Islet precursor cell (in vitro differentiated cells): ENCODE measurements around the gene OXT.

Experiments
- DNase-seq: peaks from one replicate; pipeline ENCODE4 v3.0.0-alpha.2; 2018

Gene OXT

DNA sequence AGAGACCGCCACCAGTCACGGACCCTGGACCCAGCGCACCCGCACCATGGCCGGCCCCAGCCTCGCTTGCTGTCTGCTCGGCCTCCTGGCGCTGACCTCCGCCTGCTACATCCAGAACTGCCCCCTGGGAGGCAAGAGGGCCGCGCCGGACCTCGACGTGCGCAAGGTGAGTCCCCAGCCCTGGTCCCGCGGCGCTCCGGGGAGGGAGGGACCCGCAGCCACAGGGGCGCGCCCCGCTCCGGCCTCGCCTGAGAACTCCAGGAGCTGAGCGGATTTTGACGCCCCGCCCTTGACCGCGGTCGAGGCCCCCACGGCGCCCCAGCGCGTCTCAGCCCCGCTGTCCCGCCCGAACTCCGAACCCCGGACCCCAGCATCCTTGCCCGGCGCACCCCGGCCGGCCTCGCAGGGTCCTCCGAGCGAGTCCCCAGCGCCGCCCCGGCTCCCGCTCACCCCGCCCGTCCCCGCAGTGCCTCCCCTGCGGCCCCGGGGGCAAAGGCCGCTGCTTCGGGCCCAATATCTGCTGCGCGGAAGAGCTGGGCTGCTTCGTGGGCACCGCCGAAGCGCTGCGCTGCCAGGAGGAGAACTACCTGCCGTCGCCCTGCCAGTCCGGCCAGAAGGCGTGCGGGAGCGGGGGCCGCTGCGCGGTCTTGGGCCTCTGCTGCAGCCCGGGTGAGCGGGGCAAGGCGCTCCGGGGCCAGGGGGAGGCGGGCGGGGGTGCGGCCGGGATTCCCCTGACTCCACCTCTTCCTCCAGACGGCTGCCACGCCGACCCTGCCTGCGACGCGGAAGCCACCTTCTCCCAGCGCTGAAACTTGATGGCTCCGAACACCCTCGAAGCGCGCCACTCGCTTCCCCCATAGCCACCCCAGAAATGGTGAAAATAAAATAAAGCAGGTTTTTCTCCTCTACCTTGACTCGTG is at the start of gene OXT:
Gene OXT, plus strand, starts transcription at position 11 of the 920 bp plus-strand sequence. Its CDS starts 36 bp downstream, at position 47.
- no peak for DNase-seq

DNA sequence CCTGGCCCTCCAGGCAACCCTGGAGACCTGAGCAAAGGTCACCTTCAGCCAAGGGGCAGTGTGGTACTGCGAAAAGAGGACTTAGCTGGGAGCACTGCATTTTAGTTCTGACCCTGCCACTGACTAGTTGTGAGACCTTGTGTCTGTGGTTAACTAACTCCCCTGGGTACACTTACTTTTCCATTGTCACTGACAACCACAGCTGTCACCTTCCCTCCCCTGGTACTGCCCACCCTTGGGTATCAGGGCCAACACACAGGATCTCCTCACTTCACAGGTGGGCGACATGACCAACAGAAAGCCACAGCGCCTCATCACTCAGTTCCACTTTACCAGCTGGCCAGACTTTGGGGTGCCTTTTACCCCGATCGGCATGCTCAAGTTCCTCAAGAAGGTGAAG is 49.6 kb upstream of the OXT start:
- DNase-seq, result no peak

DNA sequence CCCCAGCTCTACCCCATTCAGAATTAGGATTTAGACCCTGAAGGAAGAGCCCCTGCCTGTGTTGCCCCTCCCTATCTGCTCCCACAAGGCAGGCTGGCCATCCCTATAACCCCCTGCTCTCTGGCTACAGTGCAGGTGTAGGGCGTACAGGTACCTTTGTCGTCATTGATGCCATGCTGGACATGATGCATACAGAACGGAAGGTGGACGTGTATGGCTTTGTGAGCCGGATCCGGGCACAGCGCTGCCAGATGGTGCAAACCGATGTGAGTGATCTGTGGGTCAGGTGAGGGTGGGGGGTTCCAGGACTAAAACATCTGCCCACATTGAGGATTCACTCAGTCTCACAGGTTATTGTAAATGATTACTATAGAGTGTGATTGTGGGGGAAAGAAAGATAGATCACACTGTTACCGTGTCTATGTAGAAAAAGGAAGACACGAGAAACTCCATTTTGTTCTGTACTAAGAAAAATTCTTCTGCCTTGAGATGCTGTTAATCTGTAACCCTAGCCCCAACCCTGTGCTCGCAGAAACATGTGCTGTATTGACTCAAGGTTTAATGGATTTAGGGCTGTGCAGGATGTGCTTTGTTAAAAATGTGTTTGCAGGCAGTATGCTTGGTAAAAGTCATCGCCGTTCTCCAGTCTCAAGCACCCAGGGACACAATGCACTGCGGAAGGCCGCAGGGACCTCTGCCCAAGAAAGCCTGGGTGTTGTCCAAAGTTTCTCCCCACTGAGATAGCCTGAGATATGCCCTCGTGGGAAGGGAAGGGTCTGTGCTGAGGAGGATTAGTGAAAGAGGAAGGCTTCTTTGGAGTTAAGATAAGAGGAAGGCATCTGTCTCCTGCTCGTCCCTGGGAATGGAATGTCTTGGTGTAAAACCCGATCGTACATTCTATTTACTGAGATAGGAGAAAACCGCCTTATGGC is 48.6 kb upstream of the OXT start:
- DNase-seq, result peak; percentile 62

DNA sequence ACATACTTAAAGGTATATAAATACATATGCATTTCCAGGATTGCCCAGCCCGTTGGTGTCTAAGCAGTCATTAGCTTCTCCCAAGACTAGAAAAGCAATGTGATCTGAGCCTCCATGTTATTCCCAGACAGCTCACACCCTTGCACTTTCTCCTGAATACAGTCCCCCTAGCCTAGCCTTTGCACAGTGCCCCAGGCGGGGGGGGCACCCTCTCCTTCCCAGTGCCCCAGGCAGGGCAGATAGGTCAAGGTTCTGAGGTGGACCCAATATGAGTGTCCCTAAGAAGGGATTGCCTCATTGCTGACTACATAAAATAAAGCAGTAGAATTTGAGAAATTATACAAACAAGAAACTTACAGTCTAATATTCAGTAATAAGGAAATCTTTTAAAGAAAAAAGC is 43.4 kb upstream of the OXT start:
- no peak for DNase-seq

DNA sequence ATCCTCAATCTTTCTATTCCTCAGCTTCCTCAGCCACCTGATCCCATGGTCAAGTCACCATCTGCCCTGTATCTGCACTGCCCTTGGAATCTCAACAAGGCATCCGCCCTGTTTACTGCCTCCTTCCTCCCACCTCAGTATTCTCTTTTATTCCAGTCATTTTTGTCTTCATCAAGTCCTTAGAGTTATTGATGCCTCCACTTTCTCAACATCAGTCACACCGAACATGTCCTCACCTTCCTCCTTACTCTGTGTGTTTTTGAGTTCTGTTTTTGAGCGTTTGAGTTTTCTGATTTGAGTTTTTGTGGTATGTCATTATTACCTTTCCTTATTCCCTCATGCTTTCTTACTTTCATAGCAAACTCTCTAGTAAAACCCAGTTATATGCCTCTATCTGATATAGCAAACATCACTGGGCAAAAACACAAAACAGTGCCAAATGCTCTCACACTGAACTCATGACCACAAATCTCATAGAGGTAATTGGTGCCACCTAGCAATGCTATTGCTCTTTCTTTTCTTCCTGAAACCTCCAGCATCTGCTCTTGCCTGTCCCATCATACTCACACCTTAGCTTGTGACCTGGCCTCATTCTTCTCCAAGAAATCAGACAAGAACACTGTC is 39.8 kb upstream of the OXT start:
- DNase-seq, result no peak

DNA sequence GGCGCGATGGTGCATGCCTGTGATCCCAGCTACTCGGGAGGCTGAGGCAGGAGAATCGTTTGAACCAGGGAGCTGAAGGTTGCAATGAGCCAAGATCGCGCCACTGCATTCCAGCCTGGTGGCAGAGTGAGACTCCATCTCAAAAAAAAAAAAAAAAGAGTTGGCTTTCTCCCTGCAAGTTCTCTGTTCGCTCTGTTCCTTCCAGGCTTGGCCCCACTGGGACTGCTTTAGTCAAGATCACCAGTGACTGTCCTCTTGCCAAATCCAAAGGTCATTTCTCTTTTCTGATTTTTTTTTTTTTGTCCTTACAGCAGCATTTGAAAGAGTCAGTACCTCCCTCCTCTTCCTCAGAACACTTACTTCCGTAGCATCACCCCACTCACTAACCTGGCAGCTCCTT is 38.8 kb upstream of the OXT start:
- DNase-seq, result no peak

DNA sequence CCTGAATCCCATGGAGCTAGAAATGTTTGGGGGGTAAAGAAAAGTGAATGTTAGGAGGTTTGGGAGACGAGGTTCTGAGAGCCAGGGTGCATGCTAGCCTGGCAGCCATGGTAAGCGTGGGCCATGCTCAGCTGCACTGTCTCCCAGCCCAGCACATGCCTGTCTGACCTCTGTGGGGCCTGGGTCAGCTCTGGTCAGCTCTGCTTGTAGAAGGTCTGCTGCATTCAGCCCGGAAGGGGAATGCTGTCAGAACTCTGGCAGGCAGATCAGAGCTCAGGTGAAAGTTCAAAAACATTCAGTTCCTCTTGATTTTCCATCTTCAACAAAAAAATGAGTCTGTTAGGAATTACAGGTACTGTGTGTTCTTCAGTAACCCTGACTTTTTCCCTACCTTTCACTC is 33.8 kb upstream of the OXT start:
- no peak for DNase-seq

DNA sequence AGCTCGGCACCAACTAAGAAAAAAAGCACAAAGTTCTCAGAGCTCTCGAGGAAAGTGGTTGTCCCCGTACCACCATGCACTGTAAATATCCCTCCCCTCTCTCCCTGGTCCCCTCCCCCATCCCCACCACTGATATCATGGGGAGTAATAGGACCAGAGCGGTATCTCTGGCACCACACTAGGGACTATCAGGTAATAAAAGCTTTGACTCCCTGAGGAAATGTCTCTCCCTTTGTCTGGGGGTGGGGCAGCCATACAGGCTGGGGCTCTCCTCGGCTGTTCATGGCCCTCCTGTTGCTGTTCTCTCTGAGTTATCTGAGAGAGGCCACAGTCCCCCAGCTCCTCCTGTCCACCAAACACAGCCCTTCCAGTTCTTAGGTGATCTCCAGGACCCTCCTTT is 33.0 kb upstream of the OXT start:
- DNase-seq, result no peak

DNA sequence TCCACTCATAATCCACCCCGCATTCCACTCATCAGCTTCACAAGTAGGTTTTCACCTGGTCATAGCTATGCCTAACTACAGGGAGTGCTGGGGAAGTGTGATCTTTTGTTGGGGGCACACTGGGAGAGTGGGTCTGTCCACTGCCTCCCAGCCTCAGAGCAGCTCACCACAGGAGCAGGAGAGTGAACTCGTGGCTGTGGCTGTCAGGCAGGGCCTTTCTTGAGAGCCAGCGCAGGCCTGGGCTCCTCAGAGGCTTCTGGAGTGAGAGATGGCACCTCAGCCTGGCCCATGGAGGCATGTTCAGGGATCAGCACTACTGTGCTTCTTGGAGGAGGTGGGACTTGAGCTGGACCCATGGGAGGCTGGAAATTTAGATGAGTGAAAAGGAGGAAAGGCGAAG is 32.0 kb upstream of the OXT start:
- DNase-seq, result no peak

DNA sequence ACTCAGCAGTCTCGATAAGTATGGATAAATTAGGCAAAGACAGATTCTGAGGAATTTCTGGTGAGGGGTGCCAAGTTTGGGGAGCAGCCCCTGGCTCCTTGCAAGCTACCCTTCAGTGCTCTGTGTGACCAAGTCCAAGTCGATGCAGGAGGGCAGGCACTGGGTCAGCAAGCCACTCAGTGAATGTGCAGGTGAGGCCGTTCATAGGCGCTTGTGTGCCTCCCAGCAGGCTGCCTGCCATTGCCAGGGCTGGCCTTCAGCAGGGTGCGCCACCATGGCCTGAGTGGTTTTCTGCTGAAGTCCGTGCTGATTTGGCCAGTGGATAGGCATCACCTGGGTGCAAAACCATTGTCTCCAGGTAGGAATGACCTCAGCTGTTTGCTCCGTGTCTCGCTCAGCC is 31.3 kb upstream of the OXT start:
- no peak for DNase-seq

DNA sequence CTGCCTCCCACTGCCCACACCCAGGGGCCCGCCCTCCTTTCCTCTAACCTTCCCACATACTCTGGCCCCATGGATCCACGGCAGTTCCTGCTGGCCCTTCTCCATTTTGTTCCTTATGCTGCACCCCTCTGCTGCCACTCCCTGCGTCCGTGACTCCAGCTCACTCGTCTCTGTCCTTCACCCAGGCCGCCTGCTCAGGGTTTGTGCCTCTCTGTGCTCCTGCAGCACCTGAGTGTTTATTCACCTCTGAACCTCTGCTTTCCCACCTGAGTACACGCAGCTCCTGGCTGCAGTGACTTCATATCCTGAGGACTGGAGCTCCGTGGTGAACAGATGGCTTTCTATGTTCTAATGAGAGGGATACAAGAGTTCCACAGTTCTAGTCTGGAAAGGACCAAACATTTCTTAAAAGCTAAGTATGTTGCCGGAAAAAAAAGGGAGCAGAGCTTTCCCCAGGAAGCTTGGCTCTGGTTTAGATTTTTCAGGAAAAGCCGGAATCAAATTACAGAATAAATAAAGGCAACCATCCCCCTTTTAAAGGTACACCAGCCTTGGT is 29.5 kb upstream of the OXT start:
- no peak for DNase-seq

DNA sequence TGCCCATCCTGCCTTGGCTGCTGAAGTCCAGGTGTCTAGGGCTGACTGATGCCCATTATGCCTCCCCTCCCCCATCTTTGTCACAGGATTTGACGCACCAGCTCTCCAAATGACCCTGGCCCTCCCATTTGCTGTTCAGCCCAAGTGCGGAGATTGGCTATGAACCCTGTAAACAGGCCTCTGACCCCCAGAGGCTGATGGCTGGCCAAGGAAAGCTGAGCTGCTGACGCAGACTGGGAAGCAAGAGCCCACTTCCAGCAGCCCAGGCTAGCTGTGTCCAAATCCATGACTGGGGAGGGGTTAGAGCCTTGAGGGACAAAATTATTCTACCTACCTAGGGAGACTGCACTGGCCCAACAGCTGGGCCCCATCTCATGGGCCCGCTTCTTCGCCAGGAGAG is 28.8 kb upstream of the OXT start:
- no peak for DNase-seq

DNA sequence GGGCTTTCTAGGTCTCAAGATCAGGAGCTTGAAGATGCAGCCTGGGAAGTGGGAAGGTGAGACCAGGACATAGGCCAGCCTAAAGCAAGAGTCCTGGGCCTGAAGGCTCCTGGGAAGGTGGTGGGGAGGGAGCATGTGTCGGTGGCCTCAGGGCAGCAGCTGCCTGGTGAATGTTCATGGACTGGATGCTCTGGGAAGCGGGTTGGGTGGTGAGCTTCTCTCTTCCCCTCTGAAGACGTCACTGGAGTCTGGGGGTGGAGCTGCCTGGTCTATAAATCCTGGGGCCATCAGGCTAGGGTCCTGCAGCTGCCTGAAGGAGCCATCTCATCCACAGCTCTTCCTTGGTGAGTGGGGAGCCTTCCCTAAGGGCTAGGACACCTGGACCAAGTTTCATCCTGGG is 28.1 kb upstream of the OXT start, which contains the start of gene GNRH2:
Gene GNRH2, plus strand, starts transcription at position 301 of the 400 bp plus-strand sequence. CDS start 793 bp downstream, outside the sequence.
- DNase-seq, result no peak

DNA sequence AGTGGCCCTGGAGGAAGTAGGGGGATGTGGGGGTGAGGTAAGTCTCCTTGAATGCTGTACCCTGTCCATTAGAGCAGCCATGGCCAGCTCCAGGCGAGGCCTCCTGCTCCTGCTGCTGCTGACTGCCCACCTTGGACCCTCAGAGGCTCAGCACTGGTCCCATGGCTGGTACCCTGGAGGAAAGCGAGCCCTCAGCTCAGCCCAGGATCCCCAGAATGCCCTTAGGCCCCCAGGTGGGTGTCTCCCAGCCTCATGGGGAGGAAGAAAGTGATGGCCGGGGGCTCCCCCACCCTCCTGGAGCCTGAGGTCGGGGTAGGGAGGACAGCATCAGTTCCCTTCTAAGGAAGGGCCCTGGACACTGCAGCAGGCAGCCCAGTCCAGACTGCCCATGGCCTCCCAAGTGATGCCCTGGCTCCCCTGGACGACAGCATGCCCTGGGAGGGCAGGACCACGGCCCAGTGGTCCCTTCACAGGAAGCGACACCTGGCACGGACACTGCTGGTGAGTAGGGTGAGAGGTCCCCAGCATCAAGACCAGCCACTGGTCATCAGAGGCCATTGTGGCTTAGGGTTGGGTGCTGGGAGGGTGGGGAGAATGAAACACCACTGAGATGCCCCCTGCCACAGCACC is 27.0 kb upstream of the OXT start:
- DNase-seq, result no peak

DNA sequence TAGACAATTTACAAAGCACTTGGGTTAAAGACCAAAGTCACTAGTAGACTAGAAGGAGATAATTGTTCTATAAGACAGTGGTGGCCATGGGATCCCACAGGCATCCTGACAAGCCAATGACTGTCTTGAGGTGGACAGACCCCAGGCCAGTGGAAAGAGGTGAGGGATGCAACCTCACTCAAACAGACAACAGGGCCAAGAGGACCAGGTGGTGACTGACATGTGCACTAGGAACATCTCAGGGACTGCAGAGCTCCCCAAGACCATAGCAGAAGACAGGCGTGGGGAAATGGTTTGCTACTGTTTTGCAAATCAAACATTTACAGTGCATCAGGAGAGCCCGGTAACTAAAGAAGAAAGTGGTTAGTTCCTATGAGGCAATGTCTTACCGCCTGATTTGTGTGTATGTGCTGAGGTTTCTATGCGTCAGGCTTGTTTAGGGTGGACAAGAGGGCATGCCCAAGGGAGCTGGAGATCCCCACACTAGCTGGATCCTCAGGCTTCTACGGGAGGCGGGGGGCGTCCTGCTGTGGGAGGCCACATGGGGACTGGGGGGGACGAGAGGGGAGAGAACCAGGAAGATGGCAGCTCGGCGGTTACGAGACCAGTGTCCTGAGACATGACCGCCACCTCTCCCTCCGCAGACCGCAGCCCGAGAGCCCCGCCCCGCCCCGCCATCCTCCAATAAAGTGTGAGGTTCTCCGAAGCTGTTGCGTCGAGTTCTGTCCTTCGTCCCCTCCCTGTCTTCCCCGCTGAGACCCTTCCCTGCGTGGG is 26.2 kb upstream of the OXT start:
- peak; percentile 95 for DNase-seq

DNA sequence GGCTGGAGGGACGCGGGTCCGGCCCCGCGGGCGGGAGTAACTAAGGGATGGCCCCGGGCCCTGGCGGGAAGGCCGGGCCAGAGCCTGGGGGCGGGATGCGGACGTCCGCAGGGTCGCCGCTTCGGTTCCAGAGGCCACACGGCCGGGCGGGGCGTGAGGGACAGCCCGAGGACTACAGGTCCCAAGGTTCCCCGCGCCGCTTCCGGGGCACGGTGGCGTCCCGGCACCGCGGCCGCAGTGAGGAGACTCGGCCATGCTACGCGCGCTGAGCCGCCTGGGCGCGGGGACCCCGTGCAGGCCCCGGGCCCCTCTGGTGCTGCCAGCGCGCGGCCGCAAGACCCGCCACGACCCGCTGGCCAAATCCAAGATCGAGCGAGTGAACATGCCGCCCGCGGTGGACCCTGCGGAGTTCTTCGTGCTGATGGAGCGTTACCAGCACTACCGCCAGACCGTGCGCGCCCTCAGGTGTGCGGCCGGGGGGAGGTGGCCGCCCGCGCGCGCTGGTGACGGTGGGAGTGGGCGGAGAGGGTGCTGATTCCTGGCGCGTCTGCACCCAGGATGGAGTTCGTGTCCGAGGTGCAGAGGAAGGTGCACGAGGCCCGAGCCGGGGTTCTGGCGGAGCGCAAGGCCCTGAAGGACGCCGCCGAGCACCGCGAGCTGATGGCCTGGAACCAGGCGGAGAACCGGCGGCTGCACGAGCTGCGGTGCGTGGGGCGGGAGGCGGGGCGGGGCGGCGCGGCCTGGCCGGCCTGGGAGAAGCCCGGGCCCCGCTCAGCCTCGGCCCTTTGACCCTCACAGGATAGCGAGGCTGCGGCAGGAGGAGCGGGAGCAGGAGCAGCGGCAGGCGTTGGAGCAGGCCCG is 25.4 kb upstream of the OXT start, which contains the start of gene MRPS26:
Gene MRPS26, plus strand, starts transcription at position 237 of the 861 bp plus-strand sequence. Its CDS starts 17 bp downstream, at position 254.
- peak; percentile 65 for DNase-seq

DNA sequence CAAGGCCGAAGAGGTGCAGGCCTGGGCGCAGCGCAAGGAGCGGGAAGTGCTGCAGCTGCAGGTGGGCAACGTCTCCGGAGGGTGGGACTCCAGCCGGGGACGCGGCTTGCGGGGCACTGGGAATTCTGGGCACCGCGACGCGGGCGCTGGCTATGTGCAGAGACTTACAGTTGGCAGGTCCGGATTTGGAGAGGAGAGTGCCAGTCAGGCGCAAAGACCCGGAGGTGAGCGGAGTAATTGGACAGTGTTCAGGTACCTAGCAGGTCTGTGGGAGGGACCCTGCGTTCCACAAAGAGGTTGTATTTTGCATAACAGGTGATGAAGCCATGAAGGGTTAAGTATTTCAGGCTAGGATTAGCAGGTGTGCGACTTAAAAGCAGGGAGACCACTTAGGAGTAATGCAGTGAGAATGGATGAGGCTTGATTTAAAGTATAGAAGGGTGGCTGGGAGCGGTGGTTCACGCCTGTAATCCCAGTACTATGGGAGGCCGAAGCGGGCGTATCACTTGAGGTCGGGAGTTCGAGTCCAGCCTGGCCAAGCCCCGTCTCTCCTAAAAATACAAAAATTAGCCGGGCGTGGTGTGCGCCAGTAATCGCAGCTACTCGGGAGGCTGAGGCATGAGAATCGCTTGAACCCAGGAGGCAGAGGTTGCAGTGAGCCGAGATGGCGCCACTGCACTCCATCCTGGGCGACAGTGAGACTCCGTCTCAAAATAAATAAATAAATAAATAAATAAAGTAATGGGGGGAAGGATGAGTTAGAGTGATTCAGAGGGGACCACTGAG is 24.6 kb upstream of the OXT start:
- DNase-seq, result peak; percentile 71

DNA sequence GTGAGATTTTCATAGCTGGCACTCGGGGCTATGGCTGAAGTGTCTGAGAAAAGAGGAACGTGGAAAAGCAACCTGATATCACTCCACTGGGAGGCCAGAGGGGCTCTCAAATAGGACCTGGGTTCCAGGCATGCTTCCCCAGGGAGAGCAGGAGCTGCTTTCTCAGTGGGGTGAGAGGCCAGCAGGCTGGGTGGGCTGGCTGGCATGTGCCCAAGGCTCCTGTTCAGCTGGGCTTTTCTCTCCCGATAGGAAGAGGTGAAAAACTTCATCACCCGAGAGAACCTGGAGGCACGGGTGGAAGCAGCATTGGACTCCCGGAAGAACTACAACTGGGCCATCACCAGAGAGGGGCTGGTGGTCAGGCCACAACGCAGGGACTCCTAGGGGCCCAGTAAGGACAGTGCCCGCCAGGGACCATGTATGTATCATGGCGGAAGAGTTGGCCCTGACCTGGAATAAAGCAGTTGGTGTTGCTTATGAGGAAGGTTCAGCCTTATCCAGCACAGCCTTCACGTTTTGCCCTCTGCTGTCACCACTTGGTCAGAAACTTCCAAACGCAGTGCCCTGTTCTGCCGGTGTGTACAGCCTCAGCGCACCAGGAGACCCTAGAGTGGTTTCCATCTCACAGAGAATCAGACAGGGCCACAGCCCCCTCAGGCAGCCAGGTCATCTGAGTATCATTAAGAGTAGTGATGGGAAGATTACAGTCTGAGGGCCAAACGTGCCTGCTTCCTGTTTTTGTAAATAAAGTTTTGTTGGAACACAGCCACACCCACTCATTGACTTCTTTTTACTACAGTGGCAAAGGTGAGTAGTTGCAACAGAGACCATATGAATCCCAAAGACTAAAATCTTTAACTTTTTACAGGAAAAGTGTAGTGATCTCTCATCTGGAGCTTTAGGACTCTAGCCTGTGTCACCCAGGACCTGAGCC is 23.7 kb upstream of the OXT start:
- DNase-seq, result no peak
